Adipocyte (in vitro differentiated cells): Measurements from ENCODE around the gene SLC10A7.

Experiments used
- DNase-seq: peaks from one replicate; pipeline ENCODE4 v3.0.0-alpha.2; 2015; ENCODE audit warnings: low read depth
- H3K27me3 ChIP-seq: replicated peaks from 2 replicates; pipeline ENCODE4 v1.7.0; 2013; ENCODE audit warnings: mild to moderate bottlenecking, low read length, moderate library complexity; ENCODE audit not compliant: control insufficient read depth, insufficient read depth
- H3K36me3 ChIP-seq: 2 replicates; pipeline ENCODE4 v1.7.0; 2013; ENCODE audit warnings: low read length, mild to moderate bottlenecking, moderate library complexity; ENCODE audit not compliant: control insufficient read depth, insufficient read depth, severe bottlenecking
- H3K4me1 ChIP-seq: 2 replicates; pipeline ENCODE4 v1.7.0; 2013; ENCODE audit warnings: mild to moderate bottlenecking, low read length, moderate library complexity; ENCODE audit not compliant: control insufficient read depth, insufficient read depth
- H3K4me3 ChIP-seq: 2 replicates; pipeline ENCODE4 v1.7.0; 2013; ENCODE audit warnings: mild to moderate bottlenecking, low read length, moderate library complexity
- H3K9ac ChIP-seq: 2 replicates; pipeline ENCODE4 v1.7.0; 2013; ENCODE audit warnings: mild to moderate bottlenecking, low read length, moderate library complexity
- H3K9me3 ChIP-seq: 2 replicates; pipeline ENCODE4 v1.7.0; 2013; ENCODE audit warnings: mild to moderate bottlenecking, low read length, moderate library complexity; ENCODE audit not compliant: control insufficient read depth

Gene SLC10A7

GRCh38 chr4:146255874-146256273, 265.9 kb downstream of the SLC10A7 start:
- no peak overlapping the region for H3K4me3 ChIP-seq
- DNase-seq: peak; percentile 55
- no peak overlapping the region for H3K9ac ChIP-seq
- no peaks in the 10 kb centered on the region for H3K27me3 ChIP-seq
- H3K36me3 ChIP-seq: peaks cover 5% of the 10 kb centered on the region
- no peaks in the 10 kb centered on the region for H3K9me3 ChIP-seq
- H3K4me1 ChIP-seq: peaks cover 13% of the 10 kb centered on the region

- H3K4me3 ChIP-seq: no peak overlapping the region
- DNase-seq: peak; percentile 23
- H3K4me1 ChIP-seq: peaks cover 13% of the 10 kb centered on the region
- H3K27me3 ChIP-seq: no peaks in the 10 kb centered on the region
- H3K36me3 ChIP-seq: peaks cover 5% of the 10 kb centered on the region
- no peaks in the 10 kb centered on the region for H3K9me3 ChIP-seq
- H3K9ac ChIP-seq: no peak overlapping the region
Measured at GRCh38 chr4:146255463-146255862, 266.3 kb downstream of the SLC10A7 start.

GRCh38 chr4:146252969-146253611, 268.6 kb downstream of the SLC10A7 start:
- DNase-seq: no peak
- no peak overlapping the region for H3K9ac ChIP-seq
- H3K4me1 ChIP-seq: peaks cover 13% of the 10 kb centered on the region
- no peaks in the 10 kb centered on the region for H3K9me3 ChIP-seq
- H3K36me3 ChIP-seq: peaks cover 3% of the 10 kb centered on the region
- no peak overlapping the region for H3K4me3 ChIP-seq
- H3K27me3 ChIP-seq: no peaks in the 10 kb centered on the region

- H3K36me3 ChIP-seq: no peaks in the 10 kb centered on the region
- peaks cover 35% of the 10 kb centered on the region for H3K4me1 ChIP-seq
- no peak overlapping the region for H3K9ac ChIP-seq
- H3K9me3 ChIP-seq: no peaks in the 10 kb centered on the region
- no peak for DNase-seq
- no peak overlapping the region for H3K4me3 ChIP-seq
- H3K27me3 ChIP-seq: no peaks in the 10 kb centered on the region
Measured at GRCh38 chr4:146247356-146247755, 274.4 kb downstream of the SLC10A7 start.

- no peak overlapping the region for H3K4me3 ChIP-seq
- no peak for DNase-seq
- no peaks in the 10 kb centered on the region for H3K27me3 ChIP-seq
Measured at GRCh38 chr4:146246381-146246780, 275.4 kb downstream of the SLC10A7 start.

GRCh38 chr4:146245850-146246249, 275.9 kb downstream of the SLC10A7 start:
- no peaks in the 10 kb centered on the region for H3K27me3 ChIP-seq
- H3K4me1 ChIP-seq: peaks cover 48% of the 10 kb centered on the region
- no peaks in the 10 kb centered on the region for H3K9me3 ChIP-seq
- H3K4me3 ChIP-seq: peak overlapping the region; percentile 1
- H3K9ac ChIP-seq: peak overlapping the region; percentile 13
- H3K36me3 ChIP-seq: no peaks in the 10 kb centered on the region
- DNase-seq: no peak

More at GRCh38 chr4:146246381-146246780, 275.4 kb downstream of the SLC10A7 start:
- H3K36me3 ChIP-seq: no peaks in the 10 kb centered on the region
- peaks cover 43% of the 10 kb centered on the region for H3K4me1 ChIP-seq
- H3K9me3 ChIP-seq: no peaks in the 10 kb centered on the region
- no peak overlapping the region for H3K9ac ChIP-seq

GRCh38 chr4:146245246-146245645, 276.5 kb downstream of the SLC10A7 start:
- no peaks in the 10 kb centered on the region for H3K9me3 ChIP-seq
- no peaks in the 10 kb centered on the region for H3K36me3 ChIP-seq
- H3K9ac ChIP-seq: peak overlapping the region; percentile 13
- H3K4me1 ChIP-seq: peaks cover 48% of the 10 kb centered on the region
- no peaks in the 10 kb centered on the region for H3K27me3 ChIP-seq
- H3K4me3 ChIP-seq: peak overlapping the region; percentile 1
- no peak for DNase-seq

- Histone ChIP-seq H3K27me3 (no peaks in the 10 kb centered on the region), H3K9me3 (no peaks in the 10 kb centered on the region), H3K4me3 (no peak overlapping the region), H3K36me3 (no peaks in the 10 kb centered on the region), H3K4me1 (peaks cover 48% of the 10 kb centered on the region), H3K9ac (no peak overlapping the region)
- DNase-seq: no peak
Measured at GRCh38 chr4:146244496-146244895, 277.2 kb downstream of the SLC10A7 start.

GRCh38 chr4:146243883-146244277, 277.9 kb downstream of the SLC10A7 start:
- H3K36me3 ChIP-seq: no peaks in the 10 kb centered on the region
- H3K9ac ChIP-seq: no peak overlapping the region
- no peak overlapping the region for H3K4me3 ChIP-seq
- H3K4me1 ChIP-seq: peaks cover 48% of the 10 kb centered on the region
- H3K9me3 ChIP-seq: no peaks in the 10 kb centered on the region
- DNase-seq: no peak
- no peaks in the 10 kb centered on the region for H3K27me3 ChIP-seq

- no peak overlapping the region for H3K4me3 ChIP-seq
- no peaks in the 10 kb centered on the region for H3K36me3 ChIP-seq
- no peaks in the 10 kb centered on the region for H3K27me3 ChIP-seq
- H3K4me1 ChIP-seq: peaks cover 48% of the 10 kb centered on the region
- H3K9me3 ChIP-seq: no peaks in the 10 kb centered on the region
- DNase-seq: no peak
- H3K9ac ChIP-seq: no peak overlapping the region
Measured at GRCh38 chr4:146243141-146243882, 278.4 kb downstream of the SLC10A7 start.

GRCh38 chr4:146238107-146238506, 283.6 kb downstream of the SLC10A7 start:
- H3K27me3 ChIP-seq: no peaks in the 10 kb centered on the region
- H3K9ac ChIP-seq: no peak overlapping the region
- H3K4me1 ChIP-seq: peaks cover 46% of the 10 kb centered on the region
- H3K36me3 ChIP-seq: no peaks in the 10 kb centered on the region
- H3K4me3 ChIP-seq: no peak overlapping the region
- no peak for DNase-seq
- no peaks in the 10 kb centered on the region for H3K9me3 ChIP-seq
